GM21360 (cell line): Measurements from ENCODE around the gene UPF1.

Experiments
- ATAC-seq: cut with Tn5 transposase; IDR thresholded peaks from one replicate; pipeline ENCODE4 v1.9.1; 2021; ENCODE audit warnings: mild to moderate bottlenecking, moderate library complexity; ENCODE audit not compliant: unreplicated experiment

Gene UPF1

DNA sequence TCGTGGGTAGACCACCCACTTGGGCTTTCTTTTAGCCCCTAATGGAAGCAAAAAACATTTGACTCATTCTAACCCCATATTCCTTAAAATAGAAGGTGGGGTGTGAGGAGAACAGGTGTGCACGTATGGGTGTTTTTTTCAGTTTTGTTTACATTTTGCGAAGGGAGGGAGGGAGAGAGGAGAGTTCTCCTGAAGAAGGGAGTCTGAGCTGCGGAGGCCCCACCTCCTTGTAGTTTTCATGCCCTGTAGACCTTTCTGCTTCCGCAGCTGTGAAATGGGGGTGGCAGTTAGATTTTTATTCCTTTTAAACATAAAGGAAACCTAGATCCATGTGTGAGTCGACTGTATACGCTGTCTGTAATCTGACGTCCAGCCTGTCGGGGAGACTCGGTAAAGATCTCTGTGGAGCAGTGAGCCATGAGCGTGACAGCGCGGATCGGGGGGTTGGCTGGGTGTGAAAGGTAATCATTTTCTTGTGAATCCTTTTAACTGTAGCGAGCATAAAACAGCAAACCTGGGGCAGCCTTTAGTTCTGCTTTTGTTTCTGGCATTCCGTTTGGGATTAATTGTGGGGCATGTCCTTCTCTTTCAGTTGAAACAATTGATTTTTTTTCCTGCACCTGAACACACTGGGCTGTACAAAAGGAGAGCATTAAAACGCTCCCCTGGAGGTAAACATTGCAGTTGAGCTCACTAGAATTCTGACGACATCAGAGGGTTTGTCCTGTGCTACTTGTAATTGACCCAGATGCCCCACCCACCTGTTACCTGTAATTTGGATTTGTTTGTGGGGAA lies 2.3 kb downstream of the UPF1 start:
- ATAC-seq, result no peak

DNA sequence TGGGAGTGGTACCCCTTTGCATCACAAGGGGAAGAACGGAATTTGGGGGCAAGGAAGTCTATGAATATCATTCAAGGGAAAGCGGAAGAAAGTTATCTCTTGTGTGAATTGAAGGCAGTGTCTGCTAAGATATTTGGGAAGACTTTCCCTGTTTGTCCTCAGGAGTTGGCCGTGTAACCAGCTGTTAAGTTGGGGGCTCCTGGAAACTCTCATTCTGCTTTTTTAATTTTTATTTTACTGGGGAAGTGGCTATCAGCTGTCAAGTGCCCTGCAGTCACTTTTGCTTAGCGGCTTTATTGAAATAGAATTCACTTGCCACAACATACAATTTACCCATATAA lies 2.9 kb downstream of the UPF1 start:
- no peak for ATAC-seq

DNA sequence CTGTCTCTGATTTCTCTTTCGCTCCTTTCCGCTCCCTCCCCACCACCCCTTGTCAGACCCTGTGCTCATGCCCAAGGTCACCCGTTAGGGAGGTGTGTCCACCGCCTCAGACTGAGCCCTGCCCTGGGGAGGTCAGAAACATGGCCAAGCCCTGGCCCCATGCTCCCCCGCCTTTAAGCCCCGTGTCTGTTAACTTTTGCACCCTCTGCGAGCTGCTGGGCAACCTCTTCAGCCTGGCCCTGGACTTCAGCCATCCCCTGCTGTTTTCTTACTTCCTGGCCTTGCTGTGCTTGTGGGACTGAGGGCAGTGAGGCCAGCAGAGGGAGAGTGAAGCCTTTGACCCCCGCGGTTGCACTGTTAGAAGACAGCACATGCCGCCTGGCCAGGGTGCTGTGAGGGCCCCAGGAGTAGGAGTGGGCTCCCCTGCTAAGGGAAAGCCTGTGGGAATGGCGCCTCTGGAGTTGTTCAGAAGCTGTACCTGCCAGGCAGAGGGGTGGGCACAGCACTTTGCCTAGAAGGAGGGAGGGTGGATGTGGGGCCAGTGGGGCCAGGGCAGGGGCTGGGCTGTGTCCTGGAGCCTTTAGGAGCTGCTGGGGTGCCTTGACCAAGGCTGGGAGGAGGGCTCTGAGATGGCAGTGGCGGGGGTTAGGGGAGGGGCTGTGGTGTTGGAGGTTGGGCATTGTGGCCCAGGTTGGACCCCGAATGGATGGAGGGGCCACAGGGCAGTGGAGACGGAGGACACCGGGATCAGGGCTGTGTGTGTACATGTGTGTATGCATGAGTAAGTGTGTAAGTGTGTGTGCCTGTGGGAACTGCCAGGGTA lies 7.9 kb downstream of the UPF1 start:
- no peak for ATAC-seq

DNA sequence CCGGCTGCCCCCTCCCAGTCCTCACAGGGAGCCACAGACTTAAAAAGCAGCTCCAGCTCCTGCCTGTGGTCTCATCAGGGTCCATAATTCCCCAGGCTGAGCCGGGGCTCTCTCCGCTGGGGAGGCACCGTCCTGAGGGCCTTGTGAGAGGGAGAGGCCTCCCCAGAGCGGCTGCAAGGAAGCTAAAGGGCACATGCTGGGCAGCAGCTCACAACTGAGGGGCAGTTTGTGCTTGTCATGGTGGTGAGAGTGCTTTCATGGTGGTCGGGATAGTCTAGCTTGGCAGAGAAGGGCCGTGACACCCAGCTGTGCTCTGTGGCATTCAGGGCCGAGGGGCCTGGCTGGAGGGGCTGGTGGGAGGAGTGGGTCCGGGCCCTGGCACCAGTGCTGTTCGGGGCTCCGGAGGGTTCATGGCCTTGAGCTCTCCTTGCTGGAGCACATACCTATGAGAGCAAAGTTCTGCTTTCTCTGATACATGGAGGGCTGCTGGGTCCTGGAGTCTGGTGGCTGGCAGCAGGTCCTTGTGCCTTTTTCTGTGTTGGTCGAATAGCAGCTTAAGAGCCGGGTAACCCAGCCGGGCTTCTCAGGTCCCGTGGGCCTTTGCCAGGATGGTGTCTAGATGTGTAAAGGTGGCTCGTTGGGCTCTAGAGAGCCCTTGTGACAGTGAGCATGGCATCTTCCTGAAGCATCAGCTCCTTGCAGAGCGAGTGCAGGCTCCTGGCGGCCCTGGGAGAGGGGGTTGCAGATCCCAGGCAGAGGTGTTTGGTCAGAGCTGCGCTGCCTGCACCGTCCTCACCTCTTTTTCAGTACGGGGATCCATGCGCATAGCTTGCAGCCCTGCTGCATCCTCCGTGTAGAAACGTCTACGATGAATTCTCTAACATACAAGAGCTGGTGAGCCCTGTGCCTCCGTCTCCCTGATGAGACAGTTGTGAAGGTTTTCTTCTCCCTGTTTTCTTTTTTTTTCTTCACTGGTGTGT lies 8.8 kb downstream of the UPF1 start:
- no peak for ATAC-seq

DNA sequence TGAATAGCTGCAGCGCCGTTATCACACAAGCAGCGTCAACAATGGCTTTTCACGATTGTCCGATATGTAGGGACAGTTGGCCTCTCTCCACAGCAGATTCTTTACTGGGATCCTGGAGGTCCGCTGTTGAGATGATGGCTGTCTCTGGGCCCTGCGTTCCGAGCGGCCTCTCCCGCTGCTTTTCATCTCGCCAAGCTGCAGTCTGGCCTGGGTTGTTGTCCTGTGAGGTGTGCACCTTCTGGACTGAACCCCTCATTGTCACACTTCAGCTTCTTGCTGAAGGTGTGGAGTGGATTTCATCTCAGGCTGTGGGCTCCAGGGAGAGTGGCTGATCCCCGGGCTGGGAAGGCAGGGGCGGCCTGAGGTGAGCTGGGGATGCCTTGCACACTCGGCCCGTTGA lies 9.6 kb downstream of the UPF1 start:
- no peak for ATAC-seq

DNA sequence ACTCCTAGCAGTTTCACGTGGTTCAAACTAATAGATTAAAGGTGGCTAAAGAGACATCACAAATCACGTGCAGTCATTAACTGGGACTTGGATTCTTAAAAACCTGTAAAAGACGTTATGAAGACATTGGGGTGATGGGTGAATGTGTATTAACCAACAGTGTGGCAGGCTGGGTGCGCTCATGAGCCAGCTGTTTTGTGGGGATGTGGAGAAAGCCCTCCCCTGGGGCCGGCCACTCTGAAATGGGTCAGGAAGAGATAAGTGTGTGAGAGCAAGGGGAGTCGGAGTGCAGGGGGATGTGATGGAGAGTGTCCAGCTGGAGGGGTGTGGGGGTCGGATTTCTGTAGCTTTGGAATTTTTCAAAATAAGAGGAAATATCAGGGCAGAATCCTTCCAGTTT lies 10.4 kb downstream of the UPF1 start:
- no peak for ATAC-seq

DNA sequence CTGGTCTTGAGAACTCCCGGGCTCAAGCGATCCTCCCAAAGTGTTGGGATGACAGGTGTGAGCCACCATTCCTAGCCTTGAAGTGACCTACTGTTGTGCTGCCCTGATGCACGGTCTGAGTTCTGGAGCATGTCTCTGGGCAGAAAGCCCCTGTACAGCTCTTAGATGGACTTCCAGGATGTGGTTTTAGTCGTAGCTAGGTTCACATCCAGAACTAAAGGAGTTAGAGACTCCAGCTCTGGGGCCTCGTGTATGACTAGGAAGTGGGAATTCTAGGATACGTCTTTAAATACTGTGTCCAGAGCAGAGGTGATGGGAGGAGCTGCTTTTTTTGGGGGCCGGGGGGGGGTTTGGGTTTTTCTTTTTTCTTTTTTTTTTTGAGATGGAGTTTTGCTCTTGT lies 12.2 kb downstream of the UPF1 start:
- no peak for ATAC-seq

DNA sequence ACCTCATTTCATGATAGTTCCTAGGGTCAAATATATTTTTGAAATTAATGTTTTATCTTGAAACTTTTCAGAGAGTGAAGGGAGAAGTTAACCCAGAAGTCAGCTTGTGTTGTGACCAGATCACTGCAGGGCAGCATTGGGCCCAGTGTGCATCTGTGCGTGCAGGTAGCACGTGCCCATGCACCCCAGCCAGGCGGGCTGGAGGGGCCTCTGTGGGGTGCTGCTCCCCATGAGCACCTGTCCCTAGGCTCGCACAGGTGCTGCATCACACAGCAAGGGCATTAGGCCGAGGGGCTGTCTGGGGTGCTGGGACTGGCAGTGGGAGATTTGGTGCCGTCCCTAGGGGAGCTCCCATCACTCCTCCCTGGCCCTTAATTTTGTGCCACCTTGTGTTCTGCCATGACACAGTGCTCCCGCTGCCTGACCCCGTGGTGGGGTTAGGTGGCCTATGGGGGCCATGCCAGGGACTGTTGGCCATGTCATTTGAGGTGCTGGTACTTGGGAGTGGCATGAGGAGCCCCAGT lies 13.1 kb downstream of the UPF1 start:
- ATAC-seq, result no peak

DNA sequence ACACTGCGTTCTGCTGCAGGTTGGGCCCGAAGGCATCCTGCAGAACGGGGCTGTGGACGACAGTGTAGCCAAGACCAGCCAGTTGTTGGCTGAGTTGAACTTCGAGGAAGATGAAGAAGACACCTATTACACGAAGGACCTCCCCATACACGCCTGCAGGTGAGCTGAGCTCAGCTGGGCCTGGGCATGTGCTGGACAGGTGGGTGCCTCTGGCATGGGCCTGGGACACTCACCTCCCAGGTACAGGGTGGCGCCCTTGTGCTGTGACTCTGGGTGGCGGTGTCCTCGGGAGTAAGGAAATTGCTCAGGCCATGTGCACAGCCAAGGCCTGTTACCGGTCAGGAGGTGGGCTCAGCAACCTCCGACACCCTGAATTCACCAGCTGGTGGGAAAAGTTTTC lies 14.2 kb downstream of the UPF1 start:
- ATAC-seq, result no peak

DNA sequence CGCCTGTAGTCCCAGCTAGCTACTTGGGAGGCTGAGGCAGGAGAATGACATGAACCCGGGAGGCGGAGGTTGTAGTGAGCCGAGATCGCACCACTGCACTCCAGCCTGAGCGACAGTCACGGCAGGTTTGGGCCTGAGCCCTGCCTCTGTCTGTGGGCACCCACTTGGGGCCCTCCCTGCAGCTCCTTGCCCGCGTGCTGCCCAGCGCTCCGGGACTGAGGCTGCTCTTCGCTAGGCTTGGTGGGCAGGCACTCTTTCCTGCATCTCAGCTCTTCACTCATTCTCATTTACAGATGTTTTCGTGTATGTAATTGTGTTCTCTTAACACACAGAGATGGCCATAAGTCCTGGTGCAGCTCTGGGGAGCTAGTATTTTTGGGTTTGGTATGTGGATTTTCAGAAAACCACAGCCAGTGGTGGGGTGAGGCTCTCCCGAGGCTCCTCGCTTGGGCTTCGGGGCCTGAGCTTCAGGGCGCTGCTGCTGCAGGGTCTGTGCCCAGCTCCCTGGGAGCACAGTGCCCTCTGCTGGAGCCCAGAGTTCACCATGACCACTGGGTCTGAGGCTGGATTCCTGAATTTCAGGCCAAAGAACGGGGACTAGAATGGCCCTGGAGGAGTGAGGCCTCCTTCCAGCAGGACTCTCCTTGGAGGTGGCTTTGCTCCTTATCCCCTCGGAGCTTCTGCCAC lies 15.2 kb downstream of the UPF1 start:
- ATAC-seq, result no peak

DNA sequence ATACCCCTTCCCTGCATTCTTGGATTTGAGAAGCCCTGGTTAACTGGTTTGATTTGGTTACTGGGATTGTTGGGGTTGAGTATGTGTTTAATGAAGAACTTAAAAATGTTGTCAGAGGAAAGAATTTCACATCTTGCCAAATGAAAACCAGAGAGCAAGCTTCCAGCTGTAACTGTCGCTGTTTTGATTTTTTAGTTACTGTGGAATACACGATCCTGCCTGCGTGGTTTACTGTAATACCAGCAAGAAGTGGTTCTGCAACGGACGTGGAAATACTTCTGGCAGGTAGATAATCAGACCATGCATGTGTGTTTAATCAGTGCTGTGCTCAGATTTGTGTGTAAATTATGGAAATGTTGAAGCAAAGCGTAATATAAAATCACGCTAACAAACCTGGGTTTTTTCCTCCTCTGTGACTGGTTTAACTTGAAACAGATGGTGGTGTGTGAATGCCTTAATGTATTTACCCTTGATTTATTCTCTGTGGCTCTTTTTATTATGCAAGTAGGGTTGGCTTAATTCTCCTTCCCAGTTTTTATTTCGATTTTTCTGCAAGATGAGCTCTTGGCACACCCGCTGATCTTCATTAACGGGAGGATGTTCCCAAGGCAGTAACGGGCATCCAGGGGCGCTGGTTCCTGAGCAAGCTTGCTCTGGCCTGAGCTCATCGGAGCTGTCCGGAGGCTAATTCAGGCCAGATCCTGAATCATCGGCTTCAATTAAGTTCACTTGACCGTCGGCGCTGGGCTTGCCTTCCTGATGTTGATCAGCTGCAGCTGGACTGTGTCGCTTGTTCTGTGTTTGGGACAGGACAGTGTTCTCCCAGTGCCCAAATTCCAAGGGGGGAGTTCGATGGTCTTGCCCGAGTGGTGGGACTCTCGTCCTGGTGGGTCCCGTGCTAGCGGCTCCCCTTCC lies 16.0 kb downstream of the UPF1 start:
- ATAC-seq, result no peak

DNA sequence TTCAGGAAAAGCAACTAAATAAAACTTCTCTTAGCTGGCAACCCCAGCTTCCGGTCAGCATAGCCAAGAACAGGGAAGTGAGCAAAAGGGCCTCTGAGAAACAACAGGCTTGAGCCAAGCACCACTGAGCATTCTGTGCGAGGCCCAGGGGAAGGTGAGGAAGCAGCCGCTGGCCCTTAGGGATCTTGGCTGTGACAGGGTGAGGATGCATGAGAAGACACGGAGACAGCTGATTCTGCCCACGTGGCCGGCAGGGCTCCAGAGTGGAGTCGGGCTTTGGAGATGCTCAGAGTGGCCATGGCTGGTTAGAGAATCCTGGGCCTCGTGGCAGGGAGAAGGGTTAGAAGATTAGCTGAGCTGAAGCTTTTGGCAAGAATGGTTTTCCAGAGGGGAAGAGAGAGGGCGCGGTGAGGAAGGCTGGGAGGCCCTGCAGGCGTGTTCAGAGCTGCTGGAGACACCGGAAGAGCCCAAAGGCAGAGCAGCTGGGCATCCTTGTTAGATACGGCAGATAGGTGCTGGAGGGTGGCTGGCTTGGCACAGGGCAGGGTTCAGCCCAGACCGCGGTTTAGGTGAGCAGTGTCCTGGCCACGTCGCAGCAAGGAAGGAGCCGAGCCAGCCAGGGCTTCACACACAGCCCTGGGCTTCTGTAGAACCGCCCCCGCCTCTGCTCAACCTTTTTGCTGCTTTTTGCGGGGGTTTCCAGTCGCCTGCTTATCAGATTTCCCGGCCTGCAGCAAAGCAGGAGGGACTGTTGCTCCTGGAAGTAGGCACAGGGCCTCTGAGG lies 17.3 kb downstream of the UPF1 start:
- no peak for ATAC-seq

DNA sequence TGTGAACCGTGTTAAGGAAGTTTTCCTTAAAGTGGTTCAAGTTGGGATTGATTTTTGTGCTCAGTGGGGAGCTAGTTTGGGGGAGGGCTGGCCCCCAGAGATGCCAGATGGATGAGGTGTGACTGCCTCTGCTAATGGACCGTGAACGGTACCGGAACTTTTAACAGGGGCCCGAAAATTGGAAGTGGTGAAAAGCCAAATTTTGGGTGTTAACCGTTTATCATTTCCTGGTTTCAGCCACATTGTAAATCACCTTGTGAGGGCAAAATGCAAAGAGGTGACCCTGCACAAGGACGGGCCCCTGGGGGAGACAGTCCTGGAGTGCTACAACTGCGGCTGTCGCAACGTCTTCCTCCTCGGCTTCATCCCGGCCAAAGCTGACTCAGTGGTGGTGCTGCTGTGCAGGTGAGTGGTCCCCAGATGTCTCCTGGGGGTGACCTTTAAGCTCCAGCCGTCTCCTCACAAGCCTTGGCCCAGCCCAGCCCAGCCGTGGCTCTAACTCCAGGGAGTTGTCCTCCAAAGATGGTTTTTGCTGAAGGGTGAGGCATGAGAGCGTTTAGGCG lies 18.2 kb downstream of the UPF1 start:
- no peak for ATAC-seq

DNA sequence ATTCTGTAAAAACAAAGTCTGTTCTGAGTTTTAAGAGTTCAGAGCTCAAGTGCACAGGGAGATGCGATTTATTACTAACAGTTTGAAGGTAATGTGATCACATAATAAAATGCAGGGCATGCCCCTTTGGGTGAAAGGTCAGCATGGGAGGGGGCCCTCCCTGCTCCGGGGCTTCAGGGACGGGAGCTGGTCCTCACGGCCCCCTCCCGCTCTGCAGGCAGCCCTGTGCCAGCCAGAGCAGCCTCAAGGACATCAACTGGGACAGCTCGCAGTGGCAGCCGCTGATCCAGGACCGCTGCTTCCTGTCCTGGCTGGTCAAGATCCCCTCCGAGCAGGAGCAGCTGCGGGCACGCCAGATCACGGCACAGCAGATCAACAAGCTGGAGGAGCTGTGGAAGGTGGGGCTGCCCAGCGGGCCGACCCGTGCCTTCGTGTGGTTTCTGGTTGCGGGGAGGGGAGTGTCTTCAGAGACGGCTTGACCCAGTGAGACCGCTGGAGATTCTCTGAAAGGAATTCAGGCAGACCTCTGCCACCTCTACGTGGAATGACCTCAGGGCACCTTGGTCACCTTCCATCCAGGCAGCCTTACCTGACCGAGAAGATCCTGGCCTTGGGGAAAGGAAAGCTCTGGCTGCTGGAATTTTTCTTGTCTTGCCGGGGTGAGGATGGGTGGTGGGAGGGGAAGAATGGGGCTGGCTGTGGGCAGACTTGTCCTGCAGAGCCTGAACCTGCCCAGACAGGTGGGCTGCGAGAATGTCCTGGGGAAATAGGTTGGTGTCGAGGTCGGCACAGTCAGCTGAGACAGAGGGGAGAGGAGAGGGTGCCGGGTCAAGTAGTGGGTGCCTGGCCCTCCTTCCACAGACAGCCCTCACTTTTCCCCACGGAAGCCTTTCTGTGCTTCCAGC lies 19.0 kb downstream of the UPF1 start:
- ATAC-seq, result no peak

DNA sequence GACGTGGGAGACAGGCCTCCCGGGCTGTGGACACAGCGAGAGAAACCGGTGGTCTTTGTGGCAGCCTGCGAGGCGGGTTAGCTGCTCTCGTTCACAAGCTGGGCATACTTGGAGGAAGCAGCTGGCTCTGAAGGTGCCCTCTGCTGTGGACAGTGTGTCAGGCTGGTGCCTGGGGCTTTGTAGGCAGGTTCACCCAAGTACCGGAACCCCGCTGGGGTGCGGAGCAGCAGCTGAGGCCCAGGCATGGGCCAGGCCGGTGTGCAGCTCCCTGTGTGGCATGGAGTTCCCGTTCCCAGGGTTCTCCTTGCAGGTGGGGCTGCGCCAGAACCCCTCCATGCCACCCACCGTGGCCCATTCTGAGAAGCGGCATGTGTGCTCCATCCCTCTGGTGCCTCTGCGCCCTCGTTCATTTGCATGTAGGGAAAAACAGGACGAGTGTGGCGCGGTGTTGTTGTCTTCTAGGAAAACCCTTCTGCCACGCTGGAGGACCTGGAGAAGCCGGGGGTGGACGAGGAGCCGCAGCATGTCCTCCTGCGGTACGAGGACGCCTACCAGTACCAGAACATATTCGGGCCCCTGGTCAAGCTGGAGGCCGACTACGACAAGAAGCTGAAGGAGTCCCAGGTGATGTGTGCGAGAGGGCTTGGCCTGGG lies 20.0 kb downstream of the UPF1 start:
- ATAC-seq, result no peak

DNA sequence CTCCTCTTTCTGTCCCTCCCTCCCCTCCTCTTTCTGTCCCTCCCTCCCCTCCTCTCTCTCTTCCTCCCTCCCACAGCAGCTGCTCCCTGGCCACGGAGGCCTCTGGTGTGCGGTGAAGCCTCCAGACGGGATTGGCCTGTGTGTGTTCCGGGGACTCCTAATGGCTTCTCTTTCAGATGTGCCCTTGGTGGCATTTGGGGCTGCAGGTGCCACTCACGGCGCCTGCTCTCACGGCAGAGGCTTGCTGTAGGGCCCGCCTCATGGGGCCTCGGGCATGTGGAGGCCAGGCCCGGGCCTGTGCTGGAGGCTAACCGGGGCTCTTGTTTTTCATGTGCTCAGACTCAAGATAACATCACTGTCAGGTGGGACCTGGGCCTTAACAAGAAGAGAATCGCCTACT lies 20.9 kb downstream of the UPF1 start:
- ATAC-seq, result no peak
